ENCODE data around the gene TMEM242. TPM values are rescaled to one million over a fixed set of nuclear protein-coding genes. Genes with fewer than 3 reads are reported as not detected.

Gene TMEM242
- total RNA-seq, 1 donor from 2014 or later: 12.4 TPM

DNA sequence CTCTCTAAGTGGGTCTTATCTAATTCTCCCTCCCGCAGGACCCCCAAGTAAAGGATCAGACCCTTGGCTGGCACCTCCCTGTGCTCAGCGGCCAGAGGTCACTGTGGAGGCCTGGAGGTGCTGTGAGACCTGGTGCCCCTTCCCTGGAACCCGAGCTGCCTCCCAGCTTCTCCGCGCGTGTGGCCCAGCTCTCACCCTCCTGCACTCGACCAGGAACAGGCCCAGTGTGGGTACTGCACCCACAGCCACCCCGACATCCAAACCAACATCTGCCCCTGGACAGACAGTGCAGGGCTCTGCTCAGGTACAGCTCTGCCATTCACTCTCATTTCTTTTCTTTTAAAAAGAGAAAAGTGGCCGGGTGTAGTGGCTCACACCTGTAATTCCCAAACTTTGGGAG is 42.4 kb downstream of the TMEM242 start:
- H3K9me3 Mint-ChIP-seq (ENCODE audit: low read depth): no peaks in the 10 kb centered on the region
- no peak for DNase-seq (ENCODE audit: low spot score, unreplicated experiment)

DNA sequence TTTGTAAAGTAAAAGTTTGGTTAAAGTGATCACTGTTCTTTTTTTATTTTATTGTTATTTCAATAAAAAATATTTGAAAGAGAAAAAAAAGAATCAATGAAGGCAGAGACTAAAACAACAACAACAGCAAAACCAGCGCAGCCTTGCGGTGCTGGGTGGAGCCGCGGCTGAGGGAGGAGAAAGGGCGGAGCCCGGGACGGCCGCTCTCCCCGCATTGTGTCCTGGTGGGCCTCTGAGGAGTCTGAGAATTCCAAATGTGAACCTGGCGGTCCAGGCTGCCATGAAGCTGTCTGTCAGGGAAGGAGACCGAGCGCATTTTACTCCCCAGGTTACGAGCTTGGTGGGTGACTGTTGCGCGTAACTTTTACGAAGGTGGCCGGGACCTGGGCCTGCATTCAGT is 43.2 kb downstream of the TMEM242 start:
- H3K9me3 Mint-ChIP-seq (ENCODE audit: low read depth): no peaks in the 10 kb centered on the region
- H3K27ac Mint-ChIP-seq: no peak overlapping the region
- peaks cover 20% of the 10 kb centered on the region for H3K27me3 Mint-ChIP-seq
- DNase-seq (ENCODE audit: low spot score, unreplicated experiment): no peak
- peaks cover 2% of the 10 kb centered on the region for H3K4me1 Mint-ChIP-seq (ENCODE audit: low read depth)
- no peaks in the 10 kb centered on the region for H3K36me3 Mint-ChIP-seq (ENCODE audit: insufficient read depth)
- TF ChIP-seq, protein P1, sequence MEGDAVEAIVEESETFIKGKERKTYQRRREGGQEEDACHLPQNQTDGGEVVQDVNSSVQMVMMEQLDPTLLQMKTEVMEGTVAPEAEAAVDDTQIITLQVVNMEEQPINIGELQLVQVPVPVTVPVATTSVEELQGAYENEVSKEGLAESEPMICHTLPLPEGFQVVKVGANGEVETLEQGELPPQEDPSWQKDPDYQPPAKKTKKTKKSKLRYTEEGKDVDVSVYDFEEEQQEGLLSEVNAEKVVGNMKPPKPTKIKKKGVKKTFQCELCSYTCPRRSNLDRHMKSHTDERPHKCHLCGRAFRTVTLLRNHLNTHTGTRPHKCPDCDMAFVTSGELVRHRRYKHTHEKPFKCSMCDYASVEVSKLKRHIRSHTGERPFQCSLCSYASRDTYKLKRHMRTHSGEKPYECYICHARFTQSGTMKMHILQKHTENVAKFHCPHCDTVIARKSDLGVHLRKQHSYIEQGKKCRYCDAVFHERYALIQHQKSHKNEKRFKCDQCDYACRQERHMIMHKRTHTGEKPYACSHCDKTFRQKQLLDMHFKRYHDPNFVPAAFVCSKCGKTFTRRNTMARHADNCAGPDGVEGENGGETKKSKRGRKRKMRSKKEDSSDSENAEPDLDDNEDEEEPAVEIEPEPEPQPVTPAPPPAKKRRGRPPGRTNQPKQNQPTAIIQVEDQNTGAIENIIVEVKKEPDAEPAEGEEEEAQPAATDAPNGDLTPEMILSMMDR (IDR thresholded peaks at IDR 0.05; ENCODE audit: unreplicated experiment): no peak
- H3K4me3 Mint-ChIP-seq (ENCODE audit: low read depth): no peak overlapping the region

More for the DNA sequence above, 42.4 kb downstream of the TMEM242 start:
- no peaks in the 10 kb centered on the region for H3K36me3 Mint-ChIP-seq (ENCODE audit: insufficient read depth)
- H3K27ac Mint-ChIP-seq: no peak overlapping the region
- TF ChIP-seq, protein P1 (IDR thresholded peaks at IDR 0.05; ENCODE audit: unreplicated experiment): no peak
- peaks cover 4% of the 10 kb centered on the region for H3K4me1 Mint-ChIP-seq (ENCODE audit: low read depth)
- no peak overlapping the region for H3K4me3 Mint-ChIP-seq (ENCODE audit: low read depth)
- peaks cover 20% of the 10 kb centered on the region for H3K27me3 Mint-ChIP-seq

DNA sequence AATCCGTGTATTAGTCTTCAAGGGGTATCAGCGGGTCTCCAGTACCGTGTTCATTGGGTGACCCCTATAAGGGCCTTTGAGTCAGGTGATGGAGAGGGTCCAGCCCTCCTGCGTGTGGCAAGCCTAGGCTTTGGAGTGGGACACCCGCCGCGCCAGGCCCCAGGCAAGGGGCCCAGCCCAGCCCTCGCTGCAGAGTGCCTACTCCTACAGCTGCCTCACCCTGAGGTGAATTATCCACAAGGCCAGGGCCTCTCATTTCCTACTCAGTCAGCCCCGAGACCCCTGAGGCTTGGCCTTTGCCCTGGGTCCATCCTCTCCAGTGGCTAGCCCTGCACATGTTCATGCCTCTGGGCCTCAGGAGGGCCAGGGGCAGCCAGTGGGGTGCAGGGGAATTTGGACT is 45.1 kb downstream of the TMEM242 start:
- H3K9me3 Mint-ChIP-seq (ENCODE audit: low read depth): no peaks in the 10 kb centered on the region
- peaks cover 5% of the 10 kb centered on the region for H3K4me1 Mint-ChIP-seq (ENCODE audit: low read depth)
- no peak overlapping the region for H3K27ac Mint-ChIP-seq

DNA sequence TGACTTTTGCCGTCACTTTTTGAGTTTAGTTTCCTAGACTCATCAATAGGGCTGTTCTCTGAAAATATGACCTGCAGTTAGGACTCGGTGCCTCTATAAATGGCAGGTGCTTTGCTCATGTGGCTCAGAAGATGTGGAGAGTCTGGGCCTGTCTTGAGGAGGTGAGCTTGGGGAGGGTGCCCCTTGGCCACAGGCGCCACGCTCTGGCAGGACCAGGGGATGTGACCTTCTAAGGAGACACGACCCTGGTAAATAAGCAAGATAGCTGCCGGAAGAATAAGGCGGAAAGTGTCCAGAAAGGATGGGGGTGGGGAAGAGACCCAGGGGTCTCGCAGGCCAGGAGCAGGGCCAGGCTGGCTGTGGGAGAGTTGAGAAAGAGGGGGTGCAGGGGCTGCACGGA is 46.6 kb downstream of the TMEM242 start:
- Mint-ChIP-seq H3K4me1 (ENCODE audit: low read depth) (peaks cover 5% of the 10 kb centered on the region), H3K36me3 (ENCODE audit: insufficient read depth) (no peaks in the 10 kb centered on the region), H3K9me3 (ENCODE audit: low read depth) (no peaks in the 10 kb centered on the region), H3K27ac (no peak overlapping the region), H3K4me3 (ENCODE audit: low read depth) (no peak overlapping the region), H3K27me3 (peaks cover 33% of the 10 kb centered on the region)
- no peak for DNase-seq (ENCODE audit: low spot score, unreplicated experiment)
- TF ChIP-seq, protein P1 (IDR thresholded peaks at IDR 0.05; ENCODE audit: unreplicated experiment): no peak

More for the DNA sequence above, 45.1 kb downstream of the TMEM242 start:
- no peak for DNase-seq (ENCODE audit: low spot score, unreplicated experiment)
- TF ChIP-seq, protein P1 (IDR thresholded peaks at IDR 0.05; ENCODE audit: unreplicated experiment): no peak
- no peaks in the 10 kb centered on the region for H3K36me3 Mint-ChIP-seq (ENCODE audit: insufficient read depth)
- H3K27me3 Mint-ChIP-seq: peaks cover 28% of the 10 kb centered on the region
- H3K4me3 Mint-ChIP-seq (ENCODE audit: low read depth): no peak overlapping the region

DNA sequence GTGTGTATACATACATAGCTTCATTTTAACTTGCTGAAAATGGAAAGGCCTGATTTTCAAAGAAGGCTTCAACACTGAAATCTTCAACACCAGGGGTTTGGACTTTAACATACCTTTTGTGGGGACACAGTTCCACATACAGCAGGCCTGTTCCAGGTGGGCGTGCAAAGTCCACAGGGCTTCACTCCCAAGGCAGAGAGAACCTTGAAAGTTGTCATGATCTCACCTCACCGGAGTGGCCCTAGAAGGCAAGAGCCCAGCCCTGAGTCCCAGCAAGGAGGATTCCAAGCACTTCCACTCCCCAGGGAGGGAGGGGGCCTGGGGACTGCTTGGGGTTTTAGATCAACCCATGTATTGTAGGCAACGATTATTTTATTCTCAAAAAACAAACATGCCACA is 47.2 kb downstream of the TMEM242 start:
- H3K9me3 Mint-ChIP-seq (ENCODE audit: low read depth): no peaks in the 10 kb centered on the region
- H3K27ac Mint-ChIP-seq: no peak overlapping the region
- peaks cover 5% of the 10 kb centered on the region for H3K4me1 Mint-ChIP-seq (ENCODE audit: low read depth)
- no peak overlapping the region for H3K4me3 Mint-ChIP-seq (ENCODE audit: low read depth)
- TF ChIP-seq, protein P1 (IDR thresholded peaks at IDR 0.05; ENCODE audit: unreplicated experiment): no peak
- H3K27me3 Mint-ChIP-seq: peaks cover 35% of the 10 kb centered on the region
- no peak for DNase-seq (ENCODE audit: low spot score, unreplicated experiment)
- H3K36me3 Mint-ChIP-seq (ENCODE audit: insufficient read depth): no peaks in the 10 kb centered on the region

Data from progenitor cell of endocrine pancreas (in vitro differentiated cells).